Stimulated activated effector memory CD8-positive, alpha-beta T cell treated with anti-CD3 and anti-CD28 coated beads, Interleukin-12 subunit alpha, Interleukin-12 subunit beta, amount 100 ng/mL, for 72 hours (primary cell): Measurements from ENCODE around the gene CDK2.
"Not testable (repeated sequence)": the region's sequence is repeated elsewhere in the genome, so short reads cannot be mapped to it uniquely, and the experiment has no call there.

Source experiments
- ATAC-seq: fragments of 150-1000 bp; cut with Tn5 transposase; 2 replicates; pipeline ENCODE4 v1.10.0; 2021
- DNase-seq, 2 donors: peaks; one replicate each; pipeline ENCODE4 v3.0.0; 2021 to 2022; ENCODE audit warnings: low spot score in 2 of 2
- H3K27ac Mint-ChIP-seq: one replicate; pipeline ENCODE4 v1.8.0; 2022; ENCODE audit warnings: mild to moderate bottlenecking, mixed read lengths
- H3K36me3 Mint-ChIP-seq: one replicate; pipeline ENCODE4 v1.8.0; 2022; ENCODE audit warnings: mild to moderate bottlenecking, mixed read lengths
- H3K4me1 Mint-ChIP-seq: one replicate; pipeline ENCODE4 v1.8.0; 2022; ENCODE audit warnings: mixed read lengths
- H3K4me3 Mint-ChIP-seq: one replicate; pipeline ENCODE4 v1.8.0; 2022; ENCODE audit warnings: mild to moderate bottlenecking, mixed read lengths
- H3K9me3 Mint-ChIP-seq: one replicate; pipeline ENCODE4 v1.8.0; 2022; ENCODE audit warnings: mixed read lengths

The CDK2 gene

DNA sequence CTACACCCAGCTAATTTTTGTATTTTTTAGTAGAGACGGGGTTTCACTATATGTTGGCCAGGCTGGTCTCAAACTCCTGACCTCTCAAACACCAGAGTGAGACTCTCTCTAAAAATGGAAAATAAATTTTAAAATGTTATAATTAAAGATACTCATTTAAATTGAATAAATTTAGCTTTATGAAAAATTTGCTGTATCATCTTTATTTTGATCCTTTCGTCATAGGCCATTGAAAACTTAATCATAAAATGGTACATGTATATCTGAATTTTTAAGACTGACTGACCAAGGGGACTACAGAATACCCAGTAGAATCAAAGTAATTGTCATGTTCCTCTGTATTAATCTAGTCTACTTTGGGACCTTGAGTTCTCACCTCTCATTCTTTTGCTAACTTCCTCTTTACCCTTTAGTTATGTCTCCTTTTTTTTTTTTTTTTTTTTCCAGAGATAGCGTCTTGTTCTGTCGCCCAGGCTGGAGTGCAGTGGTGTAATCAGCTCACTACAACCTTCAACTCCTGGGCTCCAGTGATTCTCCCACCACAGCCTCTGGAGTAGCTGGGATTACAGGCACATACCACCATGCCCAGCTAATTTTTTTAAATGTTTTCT, 16.7 kb downstream of the CDK2 start:
- peak overlapping the region; percentile 48 for H3K27ac Mint-ChIP-seq
- H3K4me1 Mint-ChIP-seq: peaks cover 16% of the 10 kb centered on the region
- H3K36me3 Mint-ChIP-seq: peaks cover 92% of the 10 kb centered on the region
- no peak for DNase-seq
- H3K9me3 Mint-ChIP-seq: no peaks in the 10 kb centered on the region
- H3K4me3 Mint-ChIP-seq: no peak overlapping the region
- no peak for ATAC-seq

DNA sequence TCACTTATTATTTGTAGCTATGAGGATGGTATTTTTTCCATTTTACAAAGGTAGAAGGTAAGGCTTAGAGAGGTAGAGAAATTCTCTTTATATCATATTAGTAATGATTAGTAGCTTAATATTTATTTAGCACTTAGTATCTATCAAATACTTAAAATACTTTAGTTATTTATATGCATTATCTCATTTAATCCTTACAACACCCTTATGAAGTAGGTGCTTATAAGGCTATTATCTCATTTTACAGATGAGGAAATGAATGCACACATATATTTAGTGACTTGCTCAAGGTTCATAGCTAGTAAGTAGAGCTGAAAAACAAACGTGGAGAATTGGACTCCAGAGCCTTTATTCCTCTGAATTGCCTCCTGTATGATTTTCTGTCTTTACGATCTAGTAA, 18.2 kb downstream of the CDK2 start:
- ATAC-seq (no peak), DNase-seq (no peak)
- H3K36me3 Mint-ChIP-seq: peaks cover 95% of the 10 kb centered on the region
- H3K9me3 Mint-ChIP-seq: no peaks in the 10 kb centered on the region
- H3K27ac Mint-ChIP-seq: no peak overlapping the region
- peaks cover 7% of the 10 kb centered on the region for H3K4me1 Mint-ChIP-seq
- no peak overlapping the region for H3K4me3 Mint-ChIP-seq

DNA sequence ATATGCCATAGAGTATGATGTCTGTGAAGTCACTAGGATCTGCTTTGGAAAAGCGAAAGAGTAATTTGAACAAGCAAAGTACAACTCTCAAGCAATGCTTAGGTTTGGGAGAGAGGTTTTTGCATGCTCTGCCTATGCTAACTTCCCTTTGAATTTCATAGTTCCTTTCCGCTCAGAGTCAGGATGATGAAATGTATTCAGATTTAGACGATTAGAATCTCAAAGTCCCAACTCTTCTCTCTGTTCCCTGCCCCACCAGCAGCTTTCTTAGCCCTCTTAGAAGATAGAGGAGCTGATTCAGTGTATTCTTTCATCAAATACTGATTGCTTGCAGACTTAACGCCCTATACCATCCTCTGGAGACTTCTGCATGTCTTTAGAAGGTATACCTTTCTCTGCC, 18.7 kb downstream of the CDK2 start:
- peak overlapping the region; percentile 50 for H3K27ac Mint-ChIP-seq
- peaks cover 96% of the 10 kb centered on the region for H3K36me3 Mint-ChIP-seq
- no peak overlapping the region for H3K4me3 Mint-ChIP-seq
- no peak for DNase-seq
- peaks cover 2% of the 10 kb centered on the region for H3K4me1 Mint-ChIP-seq
- no peaks in the 10 kb centered on the region for H3K9me3 Mint-ChIP-seq
- ATAC-seq: no peak

DNA sequence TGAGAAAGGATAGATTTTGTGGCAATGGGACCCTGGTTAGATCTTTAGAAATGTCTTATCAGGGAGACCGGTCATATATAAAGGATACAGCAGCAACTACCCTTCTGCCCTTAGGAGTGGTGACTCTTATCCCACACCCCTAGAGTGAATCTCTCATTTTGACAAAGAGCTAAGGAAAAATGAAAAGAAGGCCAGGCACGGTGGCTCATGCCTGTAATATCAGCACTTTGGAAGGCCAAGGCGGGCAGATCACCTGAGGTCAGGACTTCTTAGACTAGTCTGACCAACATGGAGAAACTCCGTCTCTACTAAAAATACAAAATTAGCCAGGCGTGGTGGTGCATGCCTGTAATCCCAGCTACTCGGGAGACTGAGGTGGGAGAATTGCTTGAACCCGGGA, 19.3 kb downstream of the CDK2 start:
- H3K9me3 Mint-ChIP-seq, H3K4me3 Mint-ChIP-seq, ATAC-seq, DNase-seq, H3K4me1 Mint-ChIP-seq: not testable (repeated sequence)
- Mint-ChIP-seq H3K36me3 (peaks cover 96% of the 10 kb centered on the region), H3K27ac (peak overlapping the region; percentile 50)

DNA sequence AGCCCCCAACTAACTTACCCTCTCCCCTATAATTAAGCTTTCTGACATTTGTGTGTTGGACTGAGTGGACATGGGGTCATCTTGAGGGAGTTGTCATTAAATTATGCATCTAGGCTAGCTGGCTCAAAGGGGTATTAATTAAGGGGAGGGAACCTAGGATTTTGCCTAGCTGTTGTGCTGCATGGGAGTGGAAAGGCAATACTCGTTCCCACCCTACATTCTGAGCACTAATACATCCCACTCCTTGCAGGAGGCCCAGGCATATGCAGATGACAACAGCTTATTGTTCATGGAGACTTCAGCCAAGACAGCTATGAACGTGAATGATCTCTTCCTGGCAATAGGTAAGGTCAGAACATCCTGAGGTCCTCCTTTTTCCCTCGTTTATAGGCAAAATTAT, 24.5 kb downstream of the CDK2 start:
- H3K27ac Mint-ChIP-seq: no peak overlapping the region

DNA sequence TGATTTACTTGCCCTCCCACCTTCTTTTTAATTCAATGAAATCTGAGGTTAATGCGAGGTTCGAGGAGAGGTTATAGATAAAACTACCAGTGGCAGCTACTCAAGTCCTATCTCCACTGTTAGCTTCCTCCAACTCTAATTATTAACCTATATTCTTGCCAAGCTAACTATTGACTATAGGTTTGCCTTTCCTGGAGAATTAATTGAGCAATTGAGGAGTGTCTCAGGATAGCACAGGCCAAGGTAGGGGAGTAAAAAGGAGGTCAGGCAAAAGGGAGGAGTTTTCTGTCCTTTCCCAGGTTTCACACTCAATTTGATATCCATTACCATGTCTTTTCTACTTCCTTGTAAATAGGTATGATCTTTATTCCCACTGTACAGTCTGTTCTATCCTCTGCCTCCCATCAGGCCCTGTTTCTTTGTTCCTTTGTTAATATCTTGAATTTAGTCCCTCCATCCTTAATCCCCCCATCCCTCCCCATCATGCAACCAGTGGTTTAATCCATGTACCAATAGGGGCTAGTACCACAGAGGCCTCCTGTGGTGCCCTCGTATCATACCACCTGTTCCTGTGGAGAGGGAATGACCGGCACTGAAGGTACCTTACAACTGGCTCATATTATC, 26.7 kb downstream of the CDK2 start:
- H3K4me3 Mint-ChIP-seq: no peak overlapping the region
- no peak for ATAC-seq
- peaks cover 77% of the 10 kb centered on the region for H3K36me3 Mint-ChIP-seq
- peak overlapping the region; percentile 81 for H3K27ac Mint-ChIP-seq
- no peak for DNase-seq
- H3K9me3 Mint-ChIP-seq: no peaks in the 10 kb centered on the region
- peaks cover 15% of the 10 kb centered on the region for H3K4me1 Mint-ChIP-seq

More for the DNA sequence above, 24.5 kb downstream of the CDK2 start:
- no peak overlapping the region for H3K4me3 Mint-ChIP-seq
- peaks cover 3% of the 10 kb centered on the region for H3K4me1 Mint-ChIP-seq
- H3K36me3 Mint-ChIP-seq: peaks cover 100% of the 10 kb centered on the region
- DNase-seq: no peak
- ATAC-seq: no peak
- H3K9me3 Mint-ChIP-seq: no peaks in the 10 kb centered on the region

DNA sequence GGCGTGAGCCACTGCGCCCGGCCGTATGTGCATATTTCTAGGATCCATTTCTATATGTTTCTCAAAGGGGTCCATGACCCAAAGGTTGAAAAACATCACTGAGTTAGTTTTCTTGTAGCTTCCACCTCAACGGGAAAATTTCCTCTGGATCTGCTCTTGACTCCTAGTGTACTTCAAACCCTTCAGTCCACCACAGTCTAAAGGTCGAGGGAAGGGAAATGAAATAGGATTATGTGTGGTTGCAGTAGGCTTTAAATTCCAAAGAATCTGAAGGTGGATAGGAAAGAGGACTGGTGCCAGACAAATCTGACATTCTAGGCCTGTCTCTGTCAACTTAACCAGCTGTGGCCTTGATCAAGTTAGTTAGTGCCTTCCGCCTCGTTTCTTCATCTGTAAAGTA, 28.7 kb downstream of the CDK2 start:
- H3K4me1 Mint-ChIP-seq: peaks cover 15% of the 10 kb centered on the region
- ATAC-seq (no peak), DNase-seq (no peak)
- peaks cover 57% of the 10 kb centered on the region for H3K36me3 Mint-ChIP-seq
- no peaks in the 10 kb centered on the region for H3K9me3 Mint-ChIP-seq
- no peak overlapping the region for H3K27ac Mint-ChIP-seq
- H3K4me3 Mint-ChIP-seq: no peak overlapping the region

DNA sequence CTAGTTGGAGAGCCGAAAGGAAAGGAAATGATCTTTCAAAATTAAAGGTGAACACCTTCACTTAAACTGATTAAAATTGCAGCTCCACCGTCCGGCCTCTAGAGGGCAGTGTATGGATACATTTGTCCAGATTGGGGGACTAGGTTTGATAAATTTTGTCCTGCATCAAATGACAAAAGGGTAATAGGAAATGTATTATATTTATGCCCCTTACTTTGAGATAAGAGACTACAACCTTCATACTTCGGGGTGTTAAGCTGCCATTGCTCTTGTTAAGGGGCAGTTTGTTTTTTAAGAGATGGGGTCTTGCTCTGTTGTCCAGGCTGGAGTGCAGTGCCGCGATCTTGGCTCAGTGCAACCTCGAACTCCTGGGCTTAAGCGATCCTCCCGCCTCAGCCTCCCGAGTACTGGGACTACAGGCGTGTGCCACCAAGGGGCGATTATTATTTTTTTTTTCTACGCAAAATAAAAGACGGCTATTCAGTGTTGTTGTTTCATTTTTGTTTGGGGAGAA, 29.6 kb downstream of the CDK2 start:
- Mint-ChIP-seq H3K4me1 (peaks cover 15% of the 10 kb centered on the region), H3K27ac (no peak overlapping the region), H3K9me3 (no peaks in the 10 kb centered on the region), H3K4me3 (peak overlapping the region; percentile 57), H3K36me3 (peaks cover 48% of the 10 kb centered on the region)
- ATAC-seq (peak; percentile 60), DNase-seq (peak; percentile 48 to 68)

DNA sequence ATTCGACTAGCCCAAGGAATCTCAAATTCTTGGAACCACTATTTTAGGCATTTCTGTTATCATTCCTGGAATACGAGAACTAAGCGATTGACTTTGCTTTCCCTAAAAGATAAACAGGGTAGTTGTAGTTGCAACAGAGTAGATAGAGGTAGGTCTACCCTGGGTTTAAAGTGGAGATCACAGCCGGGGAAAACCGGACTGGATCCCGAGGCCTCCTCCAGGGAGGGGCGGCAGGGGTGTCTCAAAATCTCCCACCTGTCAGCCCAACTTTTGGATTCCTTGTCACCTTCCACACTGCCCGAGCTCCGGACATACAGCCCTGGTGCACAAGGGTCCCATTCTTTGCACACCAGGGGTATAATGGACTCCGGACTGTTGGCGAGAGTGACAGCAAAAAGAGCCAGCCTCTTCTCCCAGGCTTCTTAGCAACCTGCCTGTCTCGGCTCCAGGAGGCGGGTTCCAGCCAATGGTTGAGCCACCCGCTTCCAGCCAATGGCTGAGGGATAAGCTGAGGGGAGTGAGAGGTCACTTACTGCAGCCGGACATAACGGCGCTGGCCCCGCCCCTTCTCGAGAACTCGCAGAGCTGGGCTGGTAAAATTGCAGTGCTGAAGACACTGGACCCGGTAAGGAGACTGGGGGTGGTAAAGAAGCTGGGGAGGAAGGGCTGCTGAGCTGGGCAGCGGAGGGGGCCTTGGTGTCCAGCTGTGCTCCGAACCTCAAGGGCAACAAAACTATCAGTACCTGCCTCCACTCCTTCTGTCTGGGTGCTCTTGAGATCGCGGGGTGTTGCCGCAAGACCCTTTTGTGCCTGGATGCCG, 30.3 kb downstream of the CDK2 start, which contains the start of gene SUOX:
Gene SUOX (plus strand): TSS at position 562 of the 820 bp plus-strand sequence. CDS start 4,946 bp downstream, outside the sequence.
- Mint-ChIP-seq H3K4me3 (peak within 1 kb of the TSS; percentile 57), H3K27ac (no peak within 1 kb of the TSS), H3K9me3 (no peaks in the 10 kb centered on the region), H3K4me1 (peaks cover 15% of the 10 kb centered on the region), H3K36me3 (peaks cover 41% of the 10 kb centered on the region)
- DNase-seq (peak in 1 of 2 donors; percentile 54), ATAC-seq (peak; percentile 69)

DNA sequence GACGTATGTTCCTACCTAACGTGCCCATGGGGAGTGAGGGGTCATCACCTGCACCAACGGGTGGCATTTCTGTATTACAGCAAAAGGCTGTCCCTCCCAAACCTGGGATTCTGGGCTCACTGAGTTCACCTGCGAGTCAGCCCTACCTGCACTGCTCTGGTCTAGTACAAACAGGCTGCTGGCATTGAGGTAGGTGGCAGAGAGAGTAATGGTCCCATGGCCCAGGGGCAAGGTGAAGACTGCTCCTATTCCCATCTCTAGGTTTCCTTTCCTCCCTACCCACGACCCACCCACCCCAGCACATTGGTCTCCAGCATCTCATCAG, 30.9 kb downstream of the CDK2 start:
- peaks cover 15% of the 10 kb centered on the region for H3K4me1 Mint-ChIP-seq
- peaks cover 36% of the 10 kb centered on the region for H3K36me3 Mint-ChIP-seq
- H3K4me3 Mint-ChIP-seq: peak overlapping the region; percentile 57
- no peak overlapping the region for H3K27ac Mint-ChIP-seq
- H3K9me3 Mint-ChIP-seq: no peaks in the 10 kb centered on the region
- DNase-seq (no peak), ATAC-seq (no peak)

DNA sequence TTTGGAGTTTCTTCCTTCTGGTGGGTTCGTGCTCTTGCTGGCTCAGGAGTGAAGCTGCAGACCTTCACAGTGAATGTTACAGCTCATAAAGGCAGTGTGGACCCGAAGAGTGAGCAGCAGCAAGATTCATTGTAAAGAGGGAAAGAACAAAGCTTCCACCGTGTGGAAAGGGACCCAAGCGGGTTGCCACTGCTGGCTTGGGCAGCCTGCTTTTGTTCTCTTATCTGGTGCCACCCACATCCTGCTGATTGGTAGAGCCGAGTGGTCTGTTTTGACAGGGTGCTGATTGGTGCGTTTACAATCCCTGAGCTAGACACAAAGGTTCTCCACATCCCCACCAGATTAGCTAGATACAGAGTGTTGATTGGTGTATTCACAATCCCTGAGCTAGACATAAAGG, 32.9 kb downstream of the CDK2 start:
- not testable (repeated sequence) for H3K9me3 Mint-ChIP-seq, DNase-seq, ATAC-seq, H3K4me3 Mint-ChIP-seq
- Mint-ChIP-seq H3K4me1 (peaks cover 15% of the 10 kb centered on the region), H3K36me3 (peaks cover 15% of the 10 kb centered on the region), H3K27ac (peak overlapping the region; percentile 45)

DNA sequence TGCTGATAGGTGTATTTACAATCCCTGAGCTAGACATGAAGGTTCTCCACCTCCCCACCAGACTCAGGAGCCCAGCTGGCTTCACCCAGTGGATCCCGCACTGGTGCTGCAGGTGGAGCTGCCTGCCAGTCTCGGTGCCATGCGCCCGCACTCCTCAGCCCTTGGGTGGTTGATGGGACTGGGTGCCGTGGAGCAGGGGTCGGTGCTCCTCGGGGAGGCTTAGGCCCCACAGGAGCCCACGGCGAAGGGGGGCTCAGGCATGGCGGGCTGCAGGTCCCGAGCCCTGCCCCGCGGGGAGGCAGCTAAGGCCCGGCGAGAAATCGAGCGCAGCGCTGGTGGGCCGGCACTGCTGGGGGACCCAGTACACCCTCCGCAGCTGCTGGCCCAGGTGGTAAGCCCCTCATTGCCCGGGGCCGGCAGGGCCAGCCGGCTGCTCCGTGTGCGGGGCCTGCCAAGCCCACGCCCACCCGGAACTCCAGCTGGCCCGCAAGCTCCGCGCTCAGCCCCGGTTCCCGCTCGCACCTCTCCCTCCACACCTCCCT, 33.4 kb downstream of the CDK2 start:
- DNase-seq, ATAC-seq, H3K27ac Mint-ChIP-seq, H3K4me3 Mint-ChIP-seq, H3K36me3 Mint-ChIP-seq, H3K9me3 Mint-ChIP-seq: not testable (repeated sequence)
- peaks cover 15% of the 10 kb centered on the region for H3K4me1 Mint-ChIP-seq

DNA sequence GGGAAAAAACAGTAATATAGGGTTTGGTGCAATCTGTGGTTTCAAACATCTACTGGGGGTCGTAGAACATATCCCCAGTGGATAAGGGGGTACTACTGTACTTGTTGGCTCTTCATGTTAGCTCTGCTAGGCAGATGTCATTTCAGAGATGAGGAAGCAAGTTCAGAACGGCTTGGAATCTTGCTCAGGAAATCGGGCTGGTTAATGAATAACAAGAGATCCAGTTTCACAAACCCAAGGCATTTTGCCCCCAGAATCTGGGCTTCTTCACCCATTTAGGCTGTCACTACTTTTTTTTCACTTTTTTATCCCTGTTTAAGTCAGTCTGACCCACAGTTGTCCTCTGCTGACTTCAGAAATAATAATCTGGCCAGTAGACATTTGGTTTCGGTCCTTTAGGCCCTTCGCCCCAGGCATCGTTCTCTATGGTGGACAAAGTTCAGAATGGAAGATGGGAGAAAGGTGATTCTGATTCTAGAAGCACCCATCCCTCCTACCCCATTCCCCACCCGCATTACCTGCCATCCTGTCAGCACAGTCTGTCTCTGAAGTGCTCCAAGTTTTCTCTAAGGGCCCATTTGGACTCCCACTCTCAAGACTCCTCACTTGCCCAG, 35.0 kb downstream of the CDK2 start:
- ATAC-seq (no peak), DNase-seq (no peak)
- Mint-ChIP-seq H3K4me3 (no peak overlapping the region), H3K36me3 (no peaks in the 10 kb centered on the region), H3K27ac (peak overlapping the region; percentile 19), H3K9me3 (no peaks in the 10 kb centered on the region), H3K4me1 (peaks cover 7% of the 10 kb centered on the region)

DNA sequence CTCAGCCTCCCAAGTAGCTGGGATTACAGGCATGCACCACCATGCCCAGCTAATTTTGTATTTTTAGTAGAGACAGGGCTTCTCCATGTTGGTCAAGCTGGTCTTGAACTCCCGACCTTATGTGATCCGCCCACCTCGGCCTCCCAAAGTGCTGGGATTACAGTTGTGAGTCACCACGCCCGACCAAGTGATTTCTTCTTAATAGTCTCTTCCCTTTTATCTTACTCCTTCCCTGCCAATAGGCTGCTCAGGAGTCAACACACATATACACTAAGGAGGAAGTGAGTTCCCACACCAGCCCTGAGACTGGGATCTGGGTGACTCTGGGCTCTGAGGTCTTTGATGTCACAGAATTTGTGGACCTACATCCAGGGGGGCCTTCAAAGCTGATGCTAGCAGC, 36.7 kb downstream of the CDK2 start:
- not testable (repeated sequence) for ATAC-seq, H3K9me3 Mint-ChIP-seq, DNase-seq, H3K27ac Mint-ChIP-seq, H3K36me3 Mint-ChIP-seq, H3K4me3 Mint-ChIP-seq
- H3K4me1 Mint-ChIP-seq: peaks cover 12% of the 10 kb centered on the region

DNA sequence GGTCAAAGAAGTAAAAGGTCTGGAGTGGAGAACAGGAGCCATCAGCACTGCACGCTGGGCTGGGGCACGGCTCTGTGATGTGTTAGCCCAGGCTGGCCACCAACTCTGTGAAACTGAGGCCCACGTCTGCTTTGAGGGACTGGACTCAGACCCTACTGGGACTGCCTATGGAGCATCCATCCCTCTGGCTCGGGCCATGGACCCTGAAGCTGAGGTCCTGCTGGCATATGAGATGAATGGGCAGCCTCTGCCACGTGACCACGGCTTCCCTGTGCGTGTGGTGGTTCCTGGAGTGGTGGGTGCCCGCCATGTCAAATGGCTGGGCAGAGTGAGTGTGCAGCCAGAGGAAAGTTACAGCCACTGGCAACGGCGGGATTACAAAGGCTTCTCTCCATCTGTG, 37.6 kb downstream of the CDK2 start:
- Mint-ChIP-seq H3K36me3 (no peaks in the 10 kb centered on the region), H3K4me3 (no peak overlapping the region), H3K4me1 (peaks cover 18% of the 10 kb centered on the region), H3K27ac (no peak overlapping the region), H3K9me3 (no peaks in the 10 kb centered on the region)
- DNase-seq: no peak
- ATAC-seq: no peak
